Spleen (tissue), 7 donors: ENCODE results near the gene GTF2A1.

ENCODE experiments used
- POLR2A ChIP-seq, 3 donors: fragments of 450-650 bp; IDR thresholded peaks; one replicate each; pipeline ENCODE4 v1.5.1; 2017; ENCODE audit warnings: antibody characterized with exemption in 3 of 3, mild to moderate bottlenecking in 1 of 3
- POLR2AphosphoS5 ChIP-seq, 3 donors: sonication (generic); formaldehyde crosslinking; IDR thresholded peaks; one replicate each; pipeline ENCODE4 v1.5.1; 2017; ENCODE audit warnings: antibody characterized with exemption in 3 of 3
- TF ChIP-seq, protein P1 (sequence below), 11 experiments: fragments of 200-600 bp in 7 of 11; fragments of 450-650 bp in 4 of 11; sonication (generic) in 4 of 11; IDR thresholded peaks in 8 of 11; conservative IDR thresholded peaks in 3 of 11; 1 replicate in 7 of 11; 2 replicates in 4 of 11; pipeline versions ENCODE4 v1.4.0 to v1.8.0; 2016 to 2021; ENCODE audit warnings: antibody characterized with exemption in 11 of 11, inconsistent platforms in 4 of 11, mild to moderate bottlenecking in 1 of 11
- donor health status: DM: no; HTN: no; CAD: no; lungs with moderate emphysema.
- donor health status: DM: no; HTN: no; CAD: no.
- donor health status: DM: no; HTN: no; CAD: no.

DNA sequence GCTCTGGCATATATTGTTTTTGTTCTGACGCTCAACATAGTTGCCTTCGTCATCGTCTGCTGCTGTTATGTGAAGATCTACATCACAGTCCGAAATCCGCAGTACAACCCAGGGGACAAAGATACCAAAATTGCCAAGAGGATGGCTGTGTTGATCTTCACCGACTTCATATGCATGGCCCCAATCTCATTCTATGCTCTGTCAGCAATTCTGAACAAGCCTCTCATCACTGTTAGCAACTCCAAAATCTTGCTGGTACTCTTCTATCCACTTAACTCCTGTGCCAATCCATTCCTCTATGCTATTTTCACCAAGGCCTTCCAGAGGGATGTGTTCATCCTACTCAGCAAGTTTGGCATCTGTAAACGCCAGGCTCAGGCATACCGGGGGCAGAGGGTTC, 77.0 kb downstream of the GTF2A1 start:
- TF ChIP-seq, protein P1, sequence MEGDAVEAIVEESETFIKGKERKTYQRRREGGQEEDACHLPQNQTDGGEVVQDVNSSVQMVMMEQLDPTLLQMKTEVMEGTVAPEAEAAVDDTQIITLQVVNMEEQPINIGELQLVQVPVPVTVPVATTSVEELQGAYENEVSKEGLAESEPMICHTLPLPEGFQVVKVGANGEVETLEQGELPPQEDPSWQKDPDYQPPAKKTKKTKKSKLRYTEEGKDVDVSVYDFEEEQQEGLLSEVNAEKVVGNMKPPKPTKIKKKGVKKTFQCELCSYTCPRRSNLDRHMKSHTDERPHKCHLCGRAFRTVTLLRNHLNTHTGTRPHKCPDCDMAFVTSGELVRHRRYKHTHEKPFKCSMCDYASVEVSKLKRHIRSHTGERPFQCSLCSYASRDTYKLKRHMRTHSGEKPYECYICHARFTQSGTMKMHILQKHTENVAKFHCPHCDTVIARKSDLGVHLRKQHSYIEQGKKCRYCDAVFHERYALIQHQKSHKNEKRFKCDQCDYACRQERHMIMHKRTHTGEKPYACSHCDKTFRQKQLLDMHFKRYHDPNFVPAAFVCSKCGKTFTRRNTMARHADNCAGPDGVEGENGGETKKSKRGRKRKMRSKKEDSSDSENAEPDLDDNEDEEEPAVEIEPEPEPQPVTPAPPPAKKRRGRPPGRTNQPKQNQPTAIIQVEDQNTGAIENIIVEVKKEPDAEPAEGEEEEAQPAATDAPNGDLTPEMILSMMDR (IDR thresholded peaks at IDR 0.05 in 8 of 11, conservative IDR thresholded peaks at IDR 0.05 in 3 of 11), result no peak
- TF ChIP-seq POLR2AphosphoS5 (IDR thresholded peaks at IDR 0.05) (no peak), POLR2A (IDR thresholded peaks at IDR 0.05) (no peak)
